HFF-Myc (cell line): ENCODE measurements around the gene GPR107.

ENCODE experiments used
- DNase-seq: peaks from one replicate; pipeline ENCODE4 v3.0.0-alpha.2; 2011; ENCODE audit warnings: low read depth; ENCODE audit errors: extremely low read depth
- H3K4me3 ChIP-seq: replicated peaks from 2 replicates; pipeline ENCODE4 v1.5.1; 2011; ENCODE audit warnings: low read depth, mild to moderate bottlenecking, control low read depth, low read length
- CTCF ChIP-seq: IDR thresholded peaks from 2 replicates; pipeline ENCODE4 v1.5.1; 2012; ENCODE audit warnings: mild to moderate bottlenecking, low read depth, low read length, control low read depth; ENCODE audit errors: missing control alignments

Gene GPR107

GRCh38 chr9:130023144-130023787 lies 30.4 kb upstream of the GPR107 start:
- DNase-seq: no peak
- TF ChIP-seq CTCF: no peak
- H3K4me3 ChIP-seq: no peak overlapping the region

GRCh38 chr9:130023994-130024596 lies 29.6 kb upstream of the GPR107 start:
- no peak for TF ChIP-seq CTCF
- no peak overlapping the region for H3K4me3 ChIP-seq
- DNase-seq: no peak

GRCh38 chr9:130024597-130024994 lies 29.1 kb upstream of the GPR107 start:
- TF ChIP-seq CTCF: no peak
- no peak overlapping the region for H3K4me3 ChIP-seq
- DNase-seq: no peak

GRCh38 chr9:130026583-130027340 lies 26.9 kb upstream of the GPR107 start:
- H3K4me3 ChIP-seq: no peak overlapping the region
- DNase-seq: no peak
- TF ChIP-seq CTCF: no peak

- no peak overlapping the region for H3K4me3 ChIP-seq
- DNase-seq: no peak
- TF ChIP-seq CTCF: no peak
Observed at GRCh38 chr9:130027533-130028365, 26.0 kb upstream of the GPR107 start.

- no peak for TF ChIP-seq CTCF
- no peak overlapping the region for H3K4me3 ChIP-seq
- no peak for DNase-seq
Observed at GRCh38 chr9:130028493-130029222, 25.0 kb upstream of the GPR107 start.
